ENCODE data around the gene ATP10B. TPM values are rescaled to one million over a fixed set of nuclear protein-coding genes. Genes with fewer than 3 reads are reported as not detected.
"Not testable (repeated sequence)": the region's sequence is repeated elsewhere in the genome, so short reads cannot be mapped to it uniquely, and the experiment has no call there.

ATP10B gene, protein sequence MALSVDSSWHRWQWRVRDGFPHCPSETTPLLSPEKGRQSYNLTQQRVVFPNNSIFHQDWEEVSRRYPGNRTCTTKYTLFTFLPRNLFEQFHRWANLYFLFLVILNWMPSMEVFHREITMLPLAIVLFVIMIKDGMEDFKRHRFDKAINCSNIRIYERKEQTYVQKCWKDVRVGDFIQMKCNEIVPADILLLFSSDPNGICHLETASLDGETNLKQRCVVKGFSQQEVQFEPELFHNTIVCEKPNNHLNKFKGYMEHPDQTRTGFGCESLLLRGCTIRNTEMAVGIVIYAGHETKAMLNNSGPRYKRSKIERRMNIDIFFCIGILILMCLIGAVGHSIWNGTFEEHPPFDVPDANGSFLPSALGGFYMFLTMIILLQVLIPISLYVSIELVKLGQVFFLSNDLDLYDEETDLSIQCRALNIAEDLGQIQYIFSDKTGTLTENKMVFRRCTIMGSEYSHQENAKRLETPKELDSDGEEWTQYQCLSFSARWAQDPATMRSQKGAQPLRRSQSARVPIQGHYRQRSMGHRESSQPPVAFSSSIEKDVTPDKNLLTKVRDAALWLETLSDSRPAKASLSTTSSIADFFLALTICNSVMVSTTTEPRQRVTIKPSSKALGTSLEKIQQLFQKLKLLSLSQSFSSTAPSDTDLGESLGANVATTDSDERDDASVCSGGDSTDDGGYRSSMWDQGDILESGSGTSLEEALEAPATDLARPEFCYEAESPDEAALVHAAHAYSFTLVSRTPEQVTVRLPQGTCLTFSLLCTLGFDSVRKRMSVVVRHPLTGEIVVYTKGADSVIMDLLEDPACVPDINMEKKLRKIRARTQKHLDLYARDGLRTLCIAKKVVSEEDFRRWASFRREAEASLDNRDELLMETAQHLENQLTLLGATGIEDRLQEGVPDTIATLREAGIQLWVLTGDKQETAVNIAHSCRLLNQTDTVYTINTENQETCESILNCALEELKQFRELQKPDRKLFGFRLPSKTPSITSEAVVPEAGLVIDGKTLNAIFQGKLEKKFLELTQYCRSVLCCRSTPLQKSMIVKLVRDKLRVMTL (N-terminal part only)
- total RNA-seq: under 1 TPM in 1 of 2 donors, not detected in 1; 0.99 TPM

DNA sequence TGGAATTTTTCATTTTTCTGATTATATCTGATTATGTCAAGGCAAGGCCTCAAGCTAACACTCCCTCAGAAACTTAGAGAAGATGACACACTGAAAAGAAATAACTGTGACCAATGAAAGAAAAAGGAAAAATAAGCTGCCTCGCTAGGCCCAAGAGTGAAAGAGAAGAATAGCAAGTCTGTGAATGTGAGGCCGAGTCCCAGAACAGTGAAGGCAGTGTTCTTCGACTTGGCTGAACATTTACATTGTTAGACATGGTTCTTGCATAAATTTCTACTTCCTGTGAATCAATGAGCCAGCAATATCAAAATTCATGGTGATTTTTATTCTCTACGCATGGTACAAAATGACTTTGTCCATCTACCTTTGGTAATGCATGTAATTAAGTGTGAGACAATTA is at the start of gene ATP10B:
Gene ATP10B, minus strand, starts transcription at position 163 of the 400 bp plus-strand sequence. CDS start 164,137 bp downstream, outside the sequence.
- TF ChIP-seq, protein P1, sequence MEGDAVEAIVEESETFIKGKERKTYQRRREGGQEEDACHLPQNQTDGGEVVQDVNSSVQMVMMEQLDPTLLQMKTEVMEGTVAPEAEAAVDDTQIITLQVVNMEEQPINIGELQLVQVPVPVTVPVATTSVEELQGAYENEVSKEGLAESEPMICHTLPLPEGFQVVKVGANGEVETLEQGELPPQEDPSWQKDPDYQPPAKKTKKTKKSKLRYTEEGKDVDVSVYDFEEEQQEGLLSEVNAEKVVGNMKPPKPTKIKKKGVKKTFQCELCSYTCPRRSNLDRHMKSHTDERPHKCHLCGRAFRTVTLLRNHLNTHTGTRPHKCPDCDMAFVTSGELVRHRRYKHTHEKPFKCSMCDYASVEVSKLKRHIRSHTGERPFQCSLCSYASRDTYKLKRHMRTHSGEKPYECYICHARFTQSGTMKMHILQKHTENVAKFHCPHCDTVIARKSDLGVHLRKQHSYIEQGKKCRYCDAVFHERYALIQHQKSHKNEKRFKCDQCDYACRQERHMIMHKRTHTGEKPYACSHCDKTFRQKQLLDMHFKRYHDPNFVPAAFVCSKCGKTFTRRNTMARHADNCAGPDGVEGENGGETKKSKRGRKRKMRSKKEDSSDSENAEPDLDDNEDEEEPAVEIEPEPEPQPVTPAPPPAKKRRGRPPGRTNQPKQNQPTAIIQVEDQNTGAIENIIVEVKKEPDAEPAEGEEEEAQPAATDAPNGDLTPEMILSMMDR (IDR thresholded peaks at IDR 0.05): no peak
- Histone ChIP-seq H3K27me3 (replicated peaks; ENCODE audit: insufficient read depth) (no peaks in the 10 kb centered on the region), H3K36me3 (no peaks in the 10 kb centered on the region), H3K9me3 (no peaks in the 10 kb centered on the region), H3K27ac (no peak within 1 kb of the TSS), H3K4me1 (ENCODE audit: control insufficient read depth in 1 of 2, low read depth in 2 of 2) (no peaks in the 10 kb centered on the region), H3K4me3 (no peak within 1 kb of the TSS)
- ATAC-seq (ENCODE audit: insufficient number of reproducible peaks, low FRiP score, low read depth) (no peak), DNase-seq (ENCODE audit: low spot score) (no peak)

DNA sequence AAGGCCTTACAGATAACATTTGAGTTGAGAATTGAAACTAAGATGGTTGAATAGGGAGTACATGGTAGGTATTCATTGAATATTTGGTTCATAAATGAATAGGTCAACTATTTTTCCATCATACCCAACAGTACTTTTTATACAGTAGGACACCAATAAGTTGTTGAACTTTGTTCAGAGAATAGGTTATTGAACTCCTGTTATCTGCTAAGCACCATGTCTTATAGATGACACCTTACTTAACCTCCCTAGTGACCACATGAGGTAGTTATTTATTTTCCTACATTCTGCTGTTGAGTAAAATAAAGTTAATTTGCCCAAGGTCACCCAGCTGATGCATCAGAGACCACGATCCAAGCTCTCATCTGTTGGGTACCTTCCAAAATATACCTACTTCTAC is 49.6 kb upstream of the ATP10B start:
- Histone ChIP-seq H3K4me1 (ENCODE audit: control insufficient read depth in 1 of 2, low read depth in 2 of 2) (no peaks in the 10 kb centered on the region), H3K36me3 (no peaks in the 10 kb centered on the region), H3K4me3 (no peak overlapping the region), H3K9me3 (no peaks in the 10 kb centered on the region), H3K27ac (no peak overlapping the region), H3K27me3 (replicated peaks; ENCODE audit: insufficient read depth) (no peaks in the 10 kb centered on the region)
- TF ChIP-seq, protein P1 (IDR thresholded peaks at IDR 0.05): no peak
- ATAC-seq (ENCODE audit: insufficient number of reproducible peaks, low FRiP score, low read depth) (no peak), DNase-seq (ENCODE audit: low spot score) (no peak)

DNA sequence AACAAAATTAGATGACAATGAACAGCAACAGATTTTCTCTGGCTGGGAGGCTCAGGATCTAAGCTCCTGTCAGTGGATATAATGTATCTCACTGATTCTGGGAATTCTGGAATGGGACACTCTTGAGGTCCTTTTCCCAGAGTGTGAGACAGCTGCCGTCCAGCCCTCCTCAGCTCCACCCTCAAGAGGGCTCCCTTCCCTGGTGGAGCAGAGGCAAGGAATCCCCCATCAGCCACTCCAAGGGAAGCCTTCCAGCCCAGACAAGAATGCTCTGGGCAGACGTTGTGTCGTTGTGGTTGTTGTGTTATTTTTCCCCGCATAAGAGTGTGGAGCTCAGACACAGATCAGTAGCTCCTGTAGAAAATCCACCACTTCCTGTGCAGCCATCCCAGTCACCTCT is 47.7 kb upstream of the ATP10B start:
- Histone ChIP-seq H3K36me3 (no peaks in the 10 kb centered on the region), H3K27me3 (replicated peaks; ENCODE audit: insufficient read depth) (no peaks in the 10 kb centered on the region), H3K27ac (no peak overlapping the region), H3K4me1 (ENCODE audit: control insufficient read depth in 1 of 2, low read depth in 2 of 2) (no peaks in the 10 kb centered on the region), H3K4me3 (no peak overlapping the region), H3K9me3 (no peaks in the 10 kb centered on the region)
- no peak for ATAC-seq (ENCODE audit: insufficient number of reproducible peaks, low FRiP score, low read depth)
- TF ChIP-seq, protein P1 (IDR thresholded peaks at IDR 0.05): no peak
- no peak for DNase-seq (ENCODE audit: low spot score)

DNA sequence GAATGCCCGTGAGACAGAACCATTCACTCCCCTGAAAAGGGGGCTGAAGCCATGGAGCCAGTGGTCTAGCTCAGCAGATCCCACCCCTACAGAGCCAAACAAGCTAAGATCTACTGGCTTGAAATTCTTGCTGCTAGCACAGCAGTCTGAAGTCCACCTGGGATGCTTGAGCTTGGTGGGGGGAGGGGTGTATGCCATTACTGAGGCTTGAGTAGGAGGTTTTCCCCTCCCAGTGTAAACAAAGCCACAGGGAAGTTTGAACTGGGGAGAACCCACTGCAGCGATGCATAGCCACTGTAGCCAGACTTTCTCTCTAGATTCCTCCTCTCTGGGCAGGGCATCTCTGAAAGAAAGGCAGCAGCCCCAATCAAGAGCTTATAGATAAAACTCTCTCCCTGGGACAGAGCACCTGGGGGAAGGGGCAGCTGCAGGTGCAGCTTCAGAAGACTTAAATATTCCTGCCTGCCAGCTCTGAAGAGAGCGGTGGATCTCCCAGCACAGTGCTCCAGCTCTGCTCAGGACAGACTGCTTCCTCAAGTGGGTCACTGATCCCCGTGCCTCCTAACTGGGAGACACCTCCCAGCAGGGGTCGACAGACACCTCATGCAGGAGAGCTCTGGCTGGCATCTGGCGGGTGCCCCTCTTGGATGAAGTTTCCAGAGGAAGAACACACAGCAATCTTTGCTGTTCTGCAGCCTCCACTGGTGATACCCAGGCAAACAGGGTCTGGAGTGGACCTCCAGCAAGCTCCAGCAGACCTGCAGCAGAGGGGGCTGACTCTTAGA is 41.4 kb upstream of the ATP10B start:
- not testable (repeated sequence) for H3K27me3 ChIP-seq (replicated peaks; ENCODE audit: insufficient read depth)

DNA sequence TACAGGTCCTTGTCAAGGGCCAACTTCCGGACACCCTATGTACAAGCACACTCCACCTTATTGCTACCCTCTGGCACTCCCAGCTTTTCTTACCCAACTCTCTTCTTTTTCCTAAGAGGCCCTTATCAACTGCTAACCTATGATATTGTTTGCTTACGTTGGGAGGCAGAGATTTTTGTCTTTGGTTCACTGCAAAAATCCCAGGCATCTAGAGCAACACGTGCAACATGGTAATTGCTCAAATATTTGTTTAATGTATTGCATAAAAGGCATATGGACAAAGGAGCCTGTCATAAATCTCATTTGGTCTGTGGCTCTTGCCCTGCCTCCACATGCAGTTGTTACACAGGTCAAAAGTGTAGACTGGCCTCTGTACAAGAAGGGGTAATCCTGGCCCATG is 35.8 kb upstream of the ATP10B start:
- no peak for ATAC-seq (ENCODE audit: insufficient number of reproducible peaks, low FRiP score, low read depth)
- DNase-seq (ENCODE audit: low spot score): no peak
- Histone ChIP-seq H3K27me3 (replicated peaks; ENCODE audit: insufficient read depth) (no peaks in the 10 kb centered on the region), H3K36me3 (no peaks in the 10 kb centered on the region), H3K9me3 (no peaks in the 10 kb centered on the region), H3K27ac (no peak overlapping the region), H3K4me3 (no peak overlapping the region), H3K4me1 (ENCODE audit: control insufficient read depth in 1 of 2, low read depth in 2 of 2) (no peaks in the 10 kb centered on the region)
- TF ChIP-seq, protein P1 (IDR thresholded peaks at IDR 0.05): no peak

More for the DNA sequence above, 41.4 kb upstream of the ATP10B start:
- not testable (repeated sequence) for H3K4me3 ChIP-seq; H3K4me1 ChIP-seq (ENCODE audit: control insufficient read depth in 1 of 2, low read depth in 2 of 2); H3K27ac ChIP-seq; ATAC-seq (ENCODE audit: insufficient number of reproducible peaks, low FRiP score, low read depth); DNase-seq (ENCODE audit: low spot score); H3K9me3 ChIP-seq; H3K36me3 ChIP-seq

DNA sequence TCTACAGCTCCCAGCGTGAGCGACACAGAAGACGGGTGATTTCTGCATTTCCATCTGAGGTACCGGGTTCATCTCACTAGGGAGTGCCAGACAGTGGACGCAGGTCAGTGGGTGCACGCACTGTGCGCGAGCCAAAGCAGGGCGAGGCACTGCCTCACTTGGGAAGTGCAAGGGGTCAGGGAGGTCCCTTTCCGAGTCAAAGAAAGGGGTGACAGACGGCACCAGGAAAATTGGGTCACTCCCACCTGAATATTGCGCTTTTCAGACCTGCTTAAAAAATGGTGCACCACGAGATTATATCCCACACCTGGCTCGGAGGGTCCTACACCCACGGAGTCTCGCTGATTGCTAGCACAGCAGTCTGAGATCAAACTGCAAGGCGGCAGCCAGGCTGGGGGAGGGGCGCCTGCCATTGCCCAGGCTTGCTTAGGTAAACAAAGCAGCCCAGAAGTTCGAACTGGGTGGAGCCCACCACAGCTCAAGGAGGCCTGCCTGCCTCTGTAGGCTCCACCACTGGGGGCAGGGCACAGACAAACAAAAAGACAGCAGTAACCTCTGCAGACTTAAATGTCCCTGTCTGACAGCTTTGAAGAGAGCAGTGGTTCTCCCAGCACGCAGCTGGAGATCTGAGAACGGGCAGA is 21.7 kb upstream of the ATP10B start:
- not testable (repeated sequence) for H3K27ac ChIP-seq; H3K4me3 ChIP-seq; H3K9me3 ChIP-seq; H3K36me3 ChIP-seq; H3K27me3 ChIP-seq (replicated peaks; ENCODE audit: insufficient read depth); H3K4me1 ChIP-seq (ENCODE audit: control insufficient read depth in 1 of 2, low read depth in 2 of 2); DNase-seq (ENCODE audit: low spot score); ATAC-seq (ENCODE audit: insufficient number of reproducible peaks, low FRiP score, low read depth)

Data from thoracic aorta (tissue), 2 donors.